ENCODE measurements around the gene IL23R. TPM values are rescaled to one million over a fixed set of nuclear protein-coding genes. Genes with fewer than 3 reads are reported as not detected.

The IL23R gene
- total RNA-seq, 1 experiment from 2014 or later: not detected

DNA sequence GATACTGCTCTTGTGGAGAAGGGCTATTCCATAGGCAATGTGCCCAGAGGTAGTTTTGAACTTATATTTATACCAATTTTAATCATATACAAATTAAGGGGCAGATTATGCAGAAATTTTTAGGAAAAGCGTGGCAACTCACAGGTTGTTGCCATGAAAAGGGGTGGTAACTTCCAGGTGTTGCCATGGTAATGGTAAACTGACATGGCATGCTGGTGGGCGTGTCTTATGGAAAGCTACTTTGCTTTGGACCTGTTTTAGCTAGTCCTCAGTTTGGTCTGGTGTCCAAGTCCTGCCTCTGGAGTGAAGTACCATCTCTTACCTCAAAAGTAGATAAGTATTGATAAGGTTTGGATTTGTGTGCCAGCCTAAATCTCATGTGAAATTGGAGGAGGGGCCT is 7.9 kb upstream of the IL23R start:
- H3K4me1 ChIP-seq (ENCODE audit: control insufficient read depth, insufficient read depth, low read length): no peaks in the 10 kb centered on the region
- TF ChIP-seq, protein P1, sequence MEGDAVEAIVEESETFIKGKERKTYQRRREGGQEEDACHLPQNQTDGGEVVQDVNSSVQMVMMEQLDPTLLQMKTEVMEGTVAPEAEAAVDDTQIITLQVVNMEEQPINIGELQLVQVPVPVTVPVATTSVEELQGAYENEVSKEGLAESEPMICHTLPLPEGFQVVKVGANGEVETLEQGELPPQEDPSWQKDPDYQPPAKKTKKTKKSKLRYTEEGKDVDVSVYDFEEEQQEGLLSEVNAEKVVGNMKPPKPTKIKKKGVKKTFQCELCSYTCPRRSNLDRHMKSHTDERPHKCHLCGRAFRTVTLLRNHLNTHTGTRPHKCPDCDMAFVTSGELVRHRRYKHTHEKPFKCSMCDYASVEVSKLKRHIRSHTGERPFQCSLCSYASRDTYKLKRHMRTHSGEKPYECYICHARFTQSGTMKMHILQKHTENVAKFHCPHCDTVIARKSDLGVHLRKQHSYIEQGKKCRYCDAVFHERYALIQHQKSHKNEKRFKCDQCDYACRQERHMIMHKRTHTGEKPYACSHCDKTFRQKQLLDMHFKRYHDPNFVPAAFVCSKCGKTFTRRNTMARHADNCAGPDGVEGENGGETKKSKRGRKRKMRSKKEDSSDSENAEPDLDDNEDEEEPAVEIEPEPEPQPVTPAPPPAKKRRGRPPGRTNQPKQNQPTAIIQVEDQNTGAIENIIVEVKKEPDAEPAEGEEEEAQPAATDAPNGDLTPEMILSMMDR (IDR thresholded peaks at IDR 0.05): no peak
- TF ChIP-seq, protein P2, sequence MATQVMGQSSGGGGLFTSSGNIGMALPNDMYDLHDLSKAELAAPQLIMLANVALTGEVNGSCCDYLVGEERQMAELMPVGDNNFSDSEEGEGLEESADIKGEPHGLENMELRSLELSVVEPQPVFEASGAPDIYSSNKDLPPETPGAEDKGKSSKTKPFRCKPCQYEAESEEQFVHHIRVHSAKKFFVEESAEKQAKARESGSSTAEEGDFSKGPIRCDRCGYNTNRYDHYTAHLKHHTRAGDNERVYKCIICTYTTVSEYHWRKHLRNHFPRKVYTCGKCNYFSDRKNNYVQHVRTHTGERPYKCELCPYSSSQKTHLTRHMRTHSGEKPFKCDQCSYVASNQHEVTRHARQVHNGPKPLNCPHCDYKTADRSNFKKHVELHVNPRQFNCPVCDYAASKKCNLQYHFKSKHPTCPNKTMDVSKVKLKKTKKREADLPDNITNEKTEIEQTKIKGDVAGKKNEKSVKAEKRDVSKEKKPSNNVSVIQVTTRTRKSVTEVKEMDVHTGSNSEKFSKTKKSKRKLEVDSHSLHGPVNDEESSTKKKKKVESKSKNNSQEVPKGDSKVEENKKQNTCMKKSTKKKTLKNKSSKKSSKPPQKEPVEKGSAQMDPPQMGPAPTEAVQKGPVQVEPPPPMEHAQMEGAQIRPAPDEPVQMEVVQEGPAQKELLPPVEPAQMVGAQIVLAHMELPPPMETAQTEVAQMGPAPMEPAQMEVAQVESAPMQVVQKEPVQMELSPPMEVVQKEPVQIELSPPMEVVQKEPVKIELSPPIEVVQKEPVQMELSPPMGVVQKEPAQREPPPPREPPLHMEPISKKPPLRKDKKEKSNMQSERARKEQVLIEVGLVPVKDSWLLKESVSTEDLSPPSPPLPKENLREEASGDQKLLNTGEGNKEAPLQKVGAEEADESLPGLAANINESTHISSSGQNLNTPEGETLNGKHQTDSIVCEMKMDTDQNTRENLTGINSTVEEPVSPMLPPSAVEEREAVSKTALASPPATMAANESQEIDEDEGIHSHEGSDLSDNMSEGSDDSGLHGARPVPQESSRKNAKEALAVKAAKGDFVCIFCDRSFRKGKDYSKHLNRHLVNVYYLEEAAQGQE (IDR thresholded peaks at IDR 0.05; ENCODE audit: insufficient read depth in 1 of 2, low read depth in 2 of 2, low read length in 1 of 2): no peak
- TF ChIP-seq SIN3A (IDR thresholded peaks at IDR 0.05; ENCODE audit: borderline replicate concordance, insufficient read depth, low read depth, low read length) (no peak), TCF7L2 (IDR thresholded peaks at IDR 0.05; ENCODE audit: low read depth, low read length) (no peak), POLR2AphosphoS5 (IDR thresholded peaks at IDR 0.05; ENCODE audit: low read depth, low read length) (no peak)
- no peaks in the 10 kb centered on the region for H3K36me3 ChIP-seq (ENCODE audit: control insufficient read depth, insufficient read depth, low read length)
- peaks cover 2% of the 10 kb centered on the region; the same call in 1 of the 2 replicates for H3K27me3 ChIP-seq (ENCODE audit: control insufficient read depth, insufficient read depth, low read length)
- BruUV-seq (replicated peaks): no TSS peak
- no peak for DNase-seq (ENCODE audit: low read depth, low spot score)
- in situ Hi-C loops (cut with HindIII; ENCODE audit: low pct_unique_long_range_greater_than_20kb, low sequenced_read_pairs) (no loop called here), intact Hi-C loops (cut with micrococcal nuclease; ENCODE audit: unreplicated experiment) (no loop called here)
- ATAC-seq: no peak
- POLR2A ChIA-PET: no interaction called here
- H3K4me3 ChIP-seq (ENCODE audit: low read depth in 2 of 2, low read length in 2 of 2): no peak overlapping the region
- no peak overlapping the region for H3K27ac ChIP-seq (ENCODE audit: low read length)
- no peaks in the 10 kb centered on the region for H3K9me3 ChIP-seq (ENCODE audit: control insufficient read depth, insufficient read depth, low read depth, low read length)
- CTCF ChIA-PET: no interaction called here

DNA sequence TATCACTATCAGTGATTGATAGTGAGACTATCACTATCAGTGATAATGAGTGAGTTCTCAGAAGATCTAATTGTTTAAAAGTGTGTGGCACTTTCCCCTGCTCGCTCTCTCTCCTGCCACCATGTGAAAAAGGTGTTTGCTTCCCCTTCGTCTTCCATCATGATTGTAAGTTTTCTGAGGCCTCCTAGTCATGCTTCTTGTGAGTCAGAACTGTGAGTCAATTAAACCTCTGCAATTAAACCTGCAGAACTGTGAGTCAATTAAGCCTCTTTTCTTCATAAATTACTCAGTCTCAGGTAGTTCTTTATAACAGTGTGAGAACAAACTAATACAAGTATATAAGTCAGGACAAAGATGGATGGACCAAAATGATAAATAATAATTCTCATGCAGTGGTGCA is 7.0 kb upstream of the IL23R start:
- POLR2A ChIA-PET: no interaction called here
- ATAC-seq (no peak), DNase-seq (ENCODE audit: low read depth, low spot score) (no peak)
- TF ChIP-seq, protein P2 (IDR thresholded peaks at IDR 0.05; ENCODE audit: insufficient read depth in 1 of 2, low read depth in 2 of 2, low read length in 1 of 2): no peak
- TF ChIP-seq SIN3A (IDR thresholded peaks at IDR 0.05; ENCODE audit: borderline replicate concordance, insufficient read depth, low read depth, low read length) (no peak), TCF7L2 (IDR thresholded peaks at IDR 0.05; ENCODE audit: low read depth, low read length) (no peak), POLR2AphosphoS5 (IDR thresholded peaks at IDR 0.05; ENCODE audit: low read depth, low read length) (no peak)
- TF ChIP-seq, protein P1 (IDR thresholded peaks at IDR 0.05): no peak
- intact Hi-C loops (cut with micrococcal nuclease; ENCODE audit: unreplicated experiment) (no loop called here), in situ Hi-C loops (cut with HindIII; ENCODE audit: low pct_unique_long_range_greater_than_20kb, low sequenced_read_pairs) (no loop called here)
- Histone ChIP-seq H3K9me3 (ENCODE audit: control insufficient read depth, insufficient read depth, low read depth, low read length) (no peaks in the 10 kb centered on the region), H3K27ac (ENCODE audit: low read length) (no peak overlapping the region), H3K36me3 (ENCODE audit: control insufficient read depth, insufficient read depth, low read length) (no peaks in the 10 kb centered on the region), H3K27me3 (ENCODE audit: control insufficient read depth, insufficient read depth, low read length) (peaks cover 2% of the 10 kb centered on the region; the same call in 1 of the 2 replicates), H3K4me1 (ENCODE audit: control insufficient read depth, insufficient read depth, low read length) (no peaks in the 10 kb centered on the region), H3K4me3 (ENCODE audit: low read depth in 2 of 2, low read length in 2 of 2) (no peak overlapping the region)
- CTCF ChIA-PET: no interaction called here
- BruUV-seq (replicated peaks): no TSS peak
